IMR-90 (cell line): ENCODE results near the gene NFE2. TPM values are rescaled to one million over a fixed set of nuclear protein-coding genes. Genes with fewer than 3 reads are reported as not detected.

Experiments
- ATAC-seq: fragments of 200-7000 bp; cut with Tn5 transposase; 2 replicates; pipeline ENCODE4 v1.9.1; 2020; ENCODE audit warnings: low read depth, mild to moderate bottlenecking, moderate library complexity
- BruUV-seq: library from RNA; stranded (reverse); fragments of 400-500 nt; replicated peaks from 2 replicates; lab custom pipeline; 2021; lab: Mats Ljungman, UMichigan
- CTCF ChIA-PET: fragments of 300-600 bp; formaldehyde crosslinking; extraction: SDS; loops from one replicate; lab custom pipeline; 2021; ENCODE audit warnings: antibody characterized with exemption; lab: Yijun Ruan, JAX
- POLR2A ChIA-PET: fragments of 300-600 bp; sonication (Branson Sonifier 250); formaldehyde crosslinking; loops from one replicate; lab custom pipeline; 2022; ENCODE audit warnings: antibody characterized with exemption; ENCODE audit not compliant: unreplicated experiment; lab: Charles Lee
- DNase-seq: peaks from one replicate; pipeline ENCODE4 v3.0.0; 2013
- H2AFZ ChIP-seq: replicated peaks from 2 replicates; pipeline ENCODE3; 2013; ENCODE audit warnings: low read length, mild to moderate bottlenecking; ENCODE audit not compliant: poor library complexity
- H2AK5ac ChIP-seq: 2 replicates; pipeline ENCODE4 v1.6.1; 2013; ENCODE audit warnings: low read depth, low read length, inconsistent platforms
- H2AK9ac ChIP-seq: replicated peaks from 2 replicates; pipeline ENCODE3; 2013; ENCODE audit warnings: mild to moderate bottlenecking, low read depth, low read length, moderate library complexity; ENCODE audit not compliant: poor library complexity
- H2BK120ac ChIP-seq: 2 replicates; pipeline ENCODE4 v1.6.1; 2013; ENCODE audit warnings: low read depth, low read length, inconsistent platforms
- H2BK15ac ChIP-seq: 3 replicates; pipeline ENCODE4 v1.6.1; 2013; ENCODE audit warnings: low read depth, low read length, inconsistent platforms
- H2BK20ac ChIP-seq: 2 replicates; pipeline ENCODE4 v1.6.1; 2013; ENCODE audit warnings: low read depth, mild to moderate bottlenecking, inconsistent platforms, low read length, moderate library complexity
- H2BK5ac ChIP-seq: 2 replicates; pipeline ENCODE4 v1.6.1; 2013; ENCODE audit warnings: mild to moderate bottlenecking, low read depth, low read length, inconsistent platforms; ENCODE audit not compliant: poor library complexity, severe bottlenecking
- H3K14ac ChIP-seq: replicated peaks from 2 replicates; pipeline ENCODE4 v1.6.1; 2013; ENCODE audit warnings: low read depth, low read length, inconsistent platforms
- H3K18ac ChIP-seq: 2 replicates; pipeline ENCODE4 v1.6.1; 2013; ENCODE audit warnings: low read depth, low read length, control low read depth
- H3K23ac ChIP-seq: 2 replicates; pipeline ENCODE4 v1.6.1; 2013; ENCODE audit warnings: low read depth, low read length, inconsistent platforms
- H3K27ac ChIP-seq: 2 replicates; pipeline ENCODE4 v1.5.1; 2013; ENCODE audit warnings: mild to moderate bottlenecking, control low read depth, low read length; ENCODE audit not compliant: insufficient read depth
- H3K27me3 ChIP-seq: 2 replicates; pipeline ENCODE4 v1.6.1; 2013; ENCODE audit warnings: low read length; ENCODE audit not compliant: control insufficient read depth, insufficient read depth
- H3K36me3 ChIP-seq: 2 replicates; pipeline ENCODE4 v1.6.1; 2013; ENCODE audit warnings: low read length, mixed read lengths; ENCODE audit not compliant: control insufficient read depth, insufficient read depth
- H3K4ac ChIP-seq: 2 replicates; pipeline ENCODE4 v1.6.1; 2013; ENCODE audit warnings: low read depth, low read length, inconsistent platforms
- H3K4me1 ChIP-seq: 2 replicates; pipeline ENCODE4 v1.6.1; 2013; ENCODE audit warnings: low read length, mixed read lengths; ENCODE audit not compliant: control insufficient read depth, insufficient read depth
- H3K4me2 ChIP-seq: 2 replicates; pipeline ENCODE4 v1.6.1; 2013; ENCODE audit warnings: low read depth, mild to moderate bottlenecking, control low read depth, low read length, moderate library complexity
- H3K4me3 ChIP-seq: 2 replicates; pipeline ENCODE4 v1.5.1; 2013; ENCODE audit warnings: low read depth, mild to moderate bottlenecking, control low read depth, low read length, moderate library complexity; ENCODE audit not compliant: insufficient read depth
- H3K56ac ChIP-seq: 2 replicates; pipeline ENCODE4 v1.6.1; 2013; ENCODE audit warnings: low read length, inconsistent platforms; ENCODE audit not compliant: insufficient read depth; ENCODE audit errors: extremely low read depth
- H3K79me1 ChIP-seq, 2 experiments: 2 replicates each; pipeline ENCODE4 v1.6.1; 2013; ENCODE audit warnings: low read length in 2 of 2, inconsistent platforms in 1 of 2, low read depth in 1 of 2
- H3K9ac ChIP-seq: 2 replicates; pipeline ENCODE4 v1.6.1; 2013; ENCODE audit warnings: low read depth, low read length, control low read depth
- H3K9me1 ChIP-seq: 2 replicates; pipeline ENCODE4 v1.6.1; 2013; ENCODE audit warnings: low read length, inconsistent platforms; ENCODE audit not compliant: insufficient read depth
- H3K9me3 ChIP-seq: 2 replicates; pipeline ENCODE4 v1.6.1; 2013; ENCODE audit warnings: low read length; ENCODE audit not compliant: control insufficient read depth, insufficient read depth
- H4K20me1 ChIP-seq: 2 replicates; pipeline ENCODE4 v1.6.1; 2013; ENCODE audit warnings: low read length, inconsistent platforms; ENCODE audit not compliant: insufficient read depth
- H4K5ac ChIP-seq: 2 replicates; pipeline ENCODE4 v1.6.1; 2013; ENCODE audit warnings: mild to moderate bottlenecking, low read depth, low read length, control low read depth
- H4K8ac ChIP-seq, 2 experiments: 2 replicates each; pipeline ENCODE4 v1.6.1; 2013; ENCODE audit warnings: low read depth in 2 of 2, low read length in 2 of 2, control low read depth in 1 of 2, inconsistent platforms in 1 of 2
- H4K91ac ChIP-seq: 2 replicates; pipeline ENCODE4 v1.6.1; 2013; ENCODE audit warnings: low read depth, low read length, inconsistent platforms; ENCODE audit not compliant: insufficient read depth
- BHLHE40 ChIP-seq: fragments of 150-350 bp; IDR thresholded peaks from 2 replicates; pipeline ENCODE4 v1.6.1; 2016; ENCODE audit warnings: mild to moderate bottlenecking, low read depth, low read length
- CEBPB ChIP-seq: IDR thresholded peaks from 2 replicates; pipeline ENCODE4 v1.6.1; 2012; ENCODE audit warnings: low read depth, low read length, improper control_type of control experiment
- FOS ChIP-seq: fragments of 150-350 bp; IDR thresholded peaks from 2 replicates; pipeline ENCODE4 v1.6.1; 2016; ENCODE audit warnings: low read depth, low read length
- MAFK ChIP-seq: IDR thresholded peaks from 2 replicates; pipeline ENCODE4 v1.6.1; 2012; ENCODE audit warnings: low read depth, low read length, improper control_type of control experiment
- MAZ ChIP-seq: IDR thresholded peaks from 2 replicates; pipeline ENCODE4 v1.6.1; 2012; ENCODE audit warnings: low read depth, mild to moderate bottlenecking, low read length, improper control_type of control experiment, moderate library complexity, borderline replicate concordance
- MXI1 ChIP-seq: IDR thresholded peaks from 2 replicates; pipeline ENCODE4 v1.6.1; 2012; ENCODE audit warnings: low read depth, mild to moderate bottlenecking, low read length, moderate library complexity, borderline replicate concordance
- NFE2L2 ChIP-seq: fragments of 150-350 bp; IDR thresholded peaks from 2 replicates; pipeline ENCODE4 v1.6.1; 2016; ENCODE audit warnings: low read depth, mild to moderate bottlenecking, low read length
- POLR2A ChIP-seq: IDR thresholded peaks from 2 replicates; pipeline ENCODE4 v1.6.1; 2012; ENCODE audit warnings: mild to moderate bottlenecking, low read depth, low read length
- RAD21 ChIP-seq: IDR thresholded peaks from 2 replicates; pipeline ENCODE4 v1.6.1; 2012; ENCODE audit warnings: low read length, improper control_type of control experiment
- RCOR1 ChIP-seq: IDR thresholded peaks from 2 replicates; pipeline ENCODE4 v1.6.1; 2012; ENCODE audit warnings: mild to moderate bottlenecking, low read length, improper control_type of control experiment; ENCODE audit not compliant: insufficient replicate concordance
- SMC3 ChIP-seq: fragments of 150-350 bp; IDR thresholded peaks from 2 replicates; pipeline ENCODE4 v1.6.1; 2016; ENCODE audit warnings: low read depth, mild to moderate bottlenecking, antibody characterized with exemption, low read length, moderate library complexity
- USF2 ChIP-seq: fragments of 150-350 bp; IDR thresholded peaks from 2 replicates; pipeline ENCODE4 v1.6.1; 2017; ENCODE audit warnings: mild to moderate bottlenecking, antibody characterized with exemption, low read length, low read depth
- WGBS, 2 experiments: methylation state at CpG; one replicate each; pipeline versions ENCODE4 v1.1.5 to v1.1.7; 2013; ENCODE audit warnings: missing lambda C conversion rate in 2 of 2; ENCODE audit not compliant: insufficient read length in 1 of 2; ENCODE audit errors: extremely low coverage in 2 of 2; 5-methylcytosine and 5-hydroxymethylcytosine counted together
- dilution Hi-C: fragments of 300-500 bp; cut with HindIII; formaldehyde crosslinking; loops from one replicate; pipeline ENCODE4 v1.14.3; 2018; ENCODE audit warnings: low sequenced_read_pairs; ENCODE audit not compliant: unreplicated experiment
- in situ Hi-C: fragments of 300-500 bp; cut with MboI; formaldehyde crosslinking; loops from 3 replicates; pipeline ENCODE4 v1.14.3; 2019; ENCODE audit warnings: low sequenced_read_pairs, inconsistent platforms, mixed read lengths
- intact Hi-C: fragments of 100-400 bp; cut with micrococcal nuclease; formaldehyde crosslinking; loops from 2 replicates; pipeline ENCODE4 v1.10.0; 2022
- polyA plus RNA-seq, 3 experiments: library from polyadenylated mRNA; depleted of rRNA; stranded (reverse); fragments of >200 nt; gene quantifications; 2 replicates each; pipeline ENCODE4 v1.2.3, GENCODE V29; 2012; ENCODE audit warnings: low replicate concordance in 1 of 3
- total RNA-seq: library from RNA; depleted of rRNA; stranded (reverse); fragments of >200 nt; gene quantifications from 2 replicates; pipeline ENCODE4 v1.2.3, GENCODE V29; 2012

NFE2 gene
- total and polyA plus RNA-seq, 2 of the 4 experiments (the other 2 are of a cell fraction): 0.18 to 0.32 TPM

- intact Hi-C loops: no loop called here
- no peak overlapping the region for H3K4me3 ChIP-seq
- no peak overlapping the region for H4K91ac ChIP-seq
- H3K27me3 ChIP-seq: no peaks in the 10 kb centered on the region; the same call in 1 of the 2 replicates
- no peak overlapping the region for H3K23ac ChIP-seq
- H2AK9ac ChIP-seq: no peak overlapping the region
- no peak overlapping the region for H3K9ac ChIP-seq
- TF ChIP-seq MAZ (no peak), CEBPB (no peak), BHLHE40 (no peak), MAFK (no peak), SMC3 (no peak), RAD21 (no peak), RCOR1 (no peak), MXI1 (no peak), USF2 (no peak), NFE2L2 (no peak), POLR2A (no peak), FOS (no peak)
- H3K79me1 ChIP-seq: peaks cover 0 to 2% of the 10 kb centered on the region in 2 experiments; a peak in 2 of 4 replicates
- no peak overlapping the region for H3K14ac ChIP-seq
- H3K36me3 ChIP-seq: peaks cover 4% of the 10 kb centered on the region
- DNase-seq (no peak), ATAC-seq (no peak)
- WGBS, 2 experiments: 94% methylated on average over 23 of the region's 30 CpGs; no CpG with 5 or more reads in 1 of the 2 experiments
- no peaks in the 10 kb centered on the region for H3K9me3 ChIP-seq
- no peak overlapping the region for H3K4me2 ChIP-seq
- no peak overlapping the region for H4K5ac ChIP-seq
- no peaks in the 10 kb centered on the region for H3K9me1 ChIP-seq
- H4K20me1 ChIP-seq: peaks cover 24% of the 10 kb centered on the region
- no peak overlapping the region for H2BK5ac ChIP-seq
- H2BK15ac ChIP-seq: no peak overlapping the region
- H3K18ac ChIP-seq: no peak overlapping the region
- H4K8ac ChIP-seq: no peak overlapping the region
- BruUV-seq: no TSS peak
- H3K4ac ChIP-seq: no peak overlapping the region
- CTCF ChIA-PET: no interaction called here
- H2BK20ac ChIP-seq: no peak overlapping the region
- POLR2A ChIA-PET: interaction anchor here (0.5 kb wide), 1 partner anchor 110 kb away, joined by 4 read pairs; no protein-coding TSS in a partner anchor
- no peaks in the 10 kb centered on the region for H3K4me1 ChIP-seq
- no peak overlapping the region for H2BK120ac ChIP-seq
- H2AK5ac ChIP-seq: no peak overlapping the region
- no peak overlapping the region for H3K27ac ChIP-seq
- no peak overlapping the region for H3K56ac ChIP-seq
- in situ Hi-C loops: loop anchor here (5.0 kb wide), 1 partner anchor 70 kb away; the partner anchor contains the start of gene GPR84
- H2AFZ ChIP-seq: no peak overlapping the region
- dilution Hi-C loops: no loop called here
Observed at GRCh38 chr12:54292083-54292930, 8.5 kb downstream of the NFE2 start.
